Sigmoid colon (tissue), 4 donors: ENCODE data around the gene SH3TC2.

Experiments used
- CTCF ChIP-seq, 4 experiments: fragments of 450-650 bp in 3 of 4; fragments of 200-600 bp in 1 of 4; IDR thresholded peaks; one replicate each; pipeline ENCODE4 v1.5.1; 2016 to 2019; ENCODE audit warnings: antibody characterized with exemption in 4 of 4, mild to moderate bottlenecking in 3 of 4, moderate library complexity in 2 of 4
- EP300 ChIP-seq, 4 donors: sonication (generic); formaldehyde crosslinking; IDR thresholded peaks; one replicate each; pipeline ENCODE4 v1.6.1; 2017; ENCODE audit warnings: antibody characterized with exemption in 4 of 4
- POLR2A ChIP-seq, 2 donors: fragments of 450-650 bp; IDR thresholded peaks; one replicate each; pipeline ENCODE4 v1.6.1; 2016; ENCODE audit warnings: antibody characterized with exemption in 2 of 2, mild to moderate bottlenecking in 2 of 2, moderate library complexity in 2 of 2
- POLR2AphosphoS5 ChIP-seq, 4 donors: sonication (generic); formaldehyde crosslinking; IDR thresholded peaks; one replicate each; pipeline ENCODE4 v1.6.1; 2017; ENCODE audit warnings: antibody characterized with exemption in 4 of 4

- TF ChIP-seq CTCF (IDR thresholded peaks at IDR 0.05) (no peak), POLR2AphosphoS5 (IDR thresholded peaks at IDR 0.05) (no peak), POLR2A (IDR thresholded peaks at IDR 0.05) (no peak), EP300 (IDR thresholded peaks at IDR 0.05) (no peak)
Observed at GRCh38 chr5:149041242-149041641, 21.6 kb downstream of the SH3TC2 start.
